ENCODE data around the gene CHMP2B.
"Not testable (repeated sequence)": the region's sequence is repeated elsewhere in the genome, so short reads cannot be mapped to it uniquely, and the experiment has no call there.

CHMP2B gene

GRCh38 chr3:87236093-87236492, 9.0 kb downstream of the CHMP2B start:
- no peak for DNase-seq

GRCh38 chr3:87246662-87247429, 19.7 kb downstream of the CHMP2B start:
- DNase-seq: no peak

GRCh38 chr3:87247430-87247773, 20.3 kb downstream of the CHMP2B start:
- no peak for DNase-seq

GRCh38 chr3:87248231-87248630, 21.1 kb downstream of the CHMP2B start:
- not testable (repeated sequence) for DNase-seq

- no peak for DNase-seq
Measured at GRCh38 chr3:87248831-87249230, 21.7 kb downstream of the CHMP2B start.

- no peak for DNase-seq
Measured at GRCh38 chr3:87250009-87250408, 22.9 kb downstream of the CHMP2B start.

- peak; percentile 65 to 73 for DNase-seq
Measured at GRCh38 chr3:87260270-87260669, 33.2 kb downstream of the CHMP2B start.

GRCh38 chr3:87261925-87262324, 34.8 kb downstream of the CHMP2B start:
- no peak for DNase-seq

GRCh38 chr3:87267953-87268645, 41.0 kb downstream of the CHMP2B start:
- DNase-seq: no peak

- no peak for DNase-seq
Measured at GRCh38 chr3:87268646-87269211, 41.6 kb downstream of the CHMP2B start.

- no peak for DNase-seq
Measured at GRCh38 chr3:87269723-87270122, 42.6 kb downstream of the CHMP2B start.

GRCh38 chr3:87270908-87271700, 44.0 kb downstream of the CHMP2B start:
- peak; percentile 76 to 83 for DNase-seq

- DNase-seq: no peak
Measured at GRCh38 chr3:87272718-87273341, 45.7 kb downstream of the CHMP2B start.

GRCh38 chr3:87276484-87276883, 49.4 kb downstream of the CHMP2B start, which contains the start of gene POU1F1:
TSS of gene POU1F1 (minus strand) at chr3:87276584. CDS start at chr3:87276462, 122 bp downstream.
- no peak for DNase-seq

GRCh38 chr3:87287011-87287410, 59.9 kb downstream of the CHMP2B start:
- DNase-seq: no peak

GRCh38 chr3:87288446-87288845, 61.3 kb downstream of the CHMP2B start:
- DNase-seq: no peak

- peak; percentile 71 to 84 for DNase-seq
Measured at GRCh38 chr3:87298111-87298718, 71.1 kb downstream of the CHMP2B start.

- DNase-seq: not testable (repeated sequence)
Measured at GRCh38 chr3:87305031-87305430, 77.9 kb downstream of the CHMP2B start.
